Limb (tissue), 2 donors: ENCODE measurements around the gene POLR3E.
A peak's percentile ranks its signal among the peaks of the same experiment; 100 is the strongest.
"Not testable (repeated sequence)": the region's sequence is repeated elsewhere in the genome, so short reads cannot be mapped to it uniquely, and the experiment has no call there.

Experiments
- DNase-seq, 2 donors: peaks; one replicate each; pipeline ENCODE4 v3.0.0-alpha.2; 2016; ENCODE audit errors: extremely low spot score in 2 of 2

The POLR3E gene

GRCh38 chr16:22360963-22361659 lies 63.9 kb downstream of the POLR3E start:
- DNase-seq = no peak

GRCh38 chr16:22364241-22364640 lies 67.0 kb downstream of the POLR3E start:
- DNase-seq = no peak

GRCh38 chr16:22366371-22366770 lies 69.2 kb downstream of the POLR3E start:
- no peak for DNase-seq

- no peak for DNase-seq
Measured at GRCh38 chr16:22366889-22367288, 69.7 kb downstream of the POLR3E start.

- DNase-seq = not testable (repeated sequence)
Measured at GRCh38 chr16:22368200-22368826, 71.1 kb downstream of the POLR3E start.

- DNase-seq = peak in 1 of 2 donors; percentile 51
Measured at GRCh38 chr16:22369221-22369811, 72.1 kb downstream of the POLR3E start.

- DNase-seq = no peak
Measured at GRCh38 chr16:22370038-22370820, 73.0 kb downstream of the POLR3E start.

- DNase-seq = no peak
Measured at GRCh38 chr16:22372882-22373661, 75.9 kb downstream of the POLR3E start.

- DNase-seq = peak in 1 of 2 donors; percentile 65
Measured at GRCh38 chr16:22373662-22374310, 76.6 kb downstream of the POLR3E start.

- peak; percentile 98 for DNase-seq
Measured at GRCh38 chr16:22374311-22375116, 77.3 kb downstream of the POLR3E start, which contains the start of gene CDR2. Gene CDR2, minus strand, starts transcription at chr16:22374619. Its CDS starts 310 bp downstream, at chr16:22374309.

- no peak for DNase-seq
Measured at GRCh38 chr16:22375117-22375962, 78.1 kb downstream of the POLR3E start.

- DNase-seq = no peak
Measured at GRCh38 chr16:22375963-22376640, 78.9 kb downstream of the POLR3E start.

- DNase-seq = no peak
Measured at GRCh38 chr16:22379656-22380055, 82.4 kb downstream of the POLR3E start.

- DNase-seq = no peak
Measured at GRCh38 chr16:22380529-22380928, 83.3 kb downstream of the POLR3E start.

GRCh38 chr16:22381392-22381791 lies 84.2 kb downstream of the POLR3E start:
- no peak for DNase-seq

GRCh38 chr16:22383827-22384226 lies 86.6 kb downstream of the POLR3E start:
- DNase-seq = no peak
